Measurements from ENCODE around the gene HMGA1.

DNA sequence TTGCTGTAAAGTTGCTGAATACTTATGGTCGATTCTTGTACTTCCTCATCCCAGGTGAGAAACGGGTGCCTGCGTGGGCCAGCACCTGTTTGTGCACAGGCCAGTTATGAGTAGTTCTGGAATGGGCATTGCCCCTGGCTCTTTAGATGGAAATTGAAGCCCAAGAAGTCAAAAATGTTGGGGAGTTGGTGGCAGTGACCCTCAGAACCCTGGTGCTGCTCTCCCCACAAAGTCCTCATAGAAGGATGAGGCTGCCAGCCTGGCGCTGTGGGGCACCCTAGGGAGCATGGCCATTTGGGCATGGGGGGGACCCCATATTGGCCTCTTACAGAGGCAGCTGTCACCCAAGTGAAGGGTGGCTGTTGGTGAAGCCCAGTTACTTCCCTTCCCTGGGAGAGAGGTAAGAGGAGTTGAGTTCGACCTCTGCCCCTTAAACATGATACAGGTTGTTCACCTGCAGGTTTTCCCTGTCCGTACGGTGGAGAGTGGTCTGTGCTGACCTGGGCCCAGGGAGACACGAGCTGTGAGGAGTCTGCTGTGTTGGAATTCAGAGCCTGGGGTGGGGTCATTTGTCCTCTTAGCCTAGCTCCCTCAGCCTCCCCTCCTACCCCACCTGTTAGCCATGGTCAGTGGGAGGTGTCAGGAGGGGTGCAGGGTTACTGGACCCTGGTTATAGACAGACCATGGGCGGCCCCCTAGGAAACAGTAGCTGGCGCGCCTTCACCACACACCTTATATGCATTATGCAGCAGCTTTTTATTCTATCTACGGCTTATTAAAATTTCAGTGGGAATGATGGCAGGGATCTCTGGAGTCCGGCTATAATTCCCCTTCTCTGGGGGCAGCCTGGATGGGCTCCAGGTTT, 4.9 kb downstream of the HMGA1 start:
- TF ChIP-seq, protein P1, sequence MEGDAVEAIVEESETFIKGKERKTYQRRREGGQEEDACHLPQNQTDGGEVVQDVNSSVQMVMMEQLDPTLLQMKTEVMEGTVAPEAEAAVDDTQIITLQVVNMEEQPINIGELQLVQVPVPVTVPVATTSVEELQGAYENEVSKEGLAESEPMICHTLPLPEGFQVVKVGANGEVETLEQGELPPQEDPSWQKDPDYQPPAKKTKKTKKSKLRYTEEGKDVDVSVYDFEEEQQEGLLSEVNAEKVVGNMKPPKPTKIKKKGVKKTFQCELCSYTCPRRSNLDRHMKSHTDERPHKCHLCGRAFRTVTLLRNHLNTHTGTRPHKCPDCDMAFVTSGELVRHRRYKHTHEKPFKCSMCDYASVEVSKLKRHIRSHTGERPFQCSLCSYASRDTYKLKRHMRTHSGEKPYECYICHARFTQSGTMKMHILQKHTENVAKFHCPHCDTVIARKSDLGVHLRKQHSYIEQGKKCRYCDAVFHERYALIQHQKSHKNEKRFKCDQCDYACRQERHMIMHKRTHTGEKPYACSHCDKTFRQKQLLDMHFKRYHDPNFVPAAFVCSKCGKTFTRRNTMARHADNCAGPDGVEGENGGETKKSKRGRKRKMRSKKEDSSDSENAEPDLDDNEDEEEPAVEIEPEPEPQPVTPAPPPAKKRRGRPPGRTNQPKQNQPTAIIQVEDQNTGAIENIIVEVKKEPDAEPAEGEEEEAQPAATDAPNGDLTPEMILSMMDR (IDR thresholded peaks at IDR 0.05; ENCODE audit: low read depth, low read length, poor library complexity, severe bottlenecking) = no peak
- TF ChIP-seq EZH2phosphoT487 (IDR thresholded peaks at IDR 0.05; ENCODE audit: borderline replicate concordance, low read length) = no peak
